Transverse colon (tissue), 4 donors: Measurements from ENCODE around the gene AIG1. TPM values are rescaled to one million over a fixed set of nuclear protein-coding genes. Genes with fewer than 3 reads are reported as not detected.

ENCODE experiments used
- DNase-seq: peaks from one replicate; pipeline ENCODE4 v3.0.0-alpha.2; 2019
- H3K27ac ChIP-seq, 4 donors: fragments of 200-600 bp; sonication (generic); 2 replicates each; pipeline ENCODE4 v1.5.1; 2016 to 2018; ENCODE audit warnings: inconsistent platforms in 4 of 4
- H3K27me3 ChIP-seq: fragments of 200-600 bp; sonication (generic); 2 replicates; pipeline ENCODE4 v1.5.1; 2017; ENCODE audit warnings: inconsistent platforms
- H3K36me3 ChIP-seq, 4 donors: fragments of 200-600 bp; sonication (generic); 2 replicates each; pipeline ENCODE4 v1.5.1; 2017 to 2019; ENCODE audit warnings: inconsistent platforms in 4 of 4
- H3K4me1 ChIP-seq, 4 donors: fragments of 200-600 bp; sonication (generic); 2 replicates each; pipeline ENCODE4 v1.5.1; 2017 to 2020; ENCODE audit warnings: inconsistent platforms in 4 of 4
- H3K4me3 ChIP-seq, 4 donors: fragments of 200-600 bp; sonication (generic); 1 replicate in 1 of 4; 2 replicates in 3 of 4; pipeline versions ENCODE4 v1.5.1 to v1.6.1; 2017 to 2019; ENCODE audit warnings: inconsistent platforms in 4 of 4
- H3K9me3 ChIP-seq, 2 donors: fragments of 200-600 bp; sonication (generic); 2 replicates each; pipeline ENCODE4 v1.5.1; 2017 to 2019; ENCODE audit warnings: inconsistent platforms in 2 of 2
- CTCF ChIP-seq, 5 experiments: fragments of 200-600 bp in 3 of 5; fragments of 450-650 bp in 2 of 5; sonication (generic) in 3 of 5; IDR thresholded peaks; 1 replicate in 2 of 5; 2 replicates in 3 of 5; pipeline ENCODE4 v1.5.1; 2016 to 2017; ENCODE audit warnings: antibody characterized with exemption in 5 of 5, inconsistent platforms in 3 of 5, mild to moderate bottlenecking in 2 of 5, moderate library complexity in 1 of 5
- EP300 ChIP-seq: sonication (generic); formaldehyde crosslinking; IDR thresholded peaks from one replicate; pipeline ENCODE4 v1.6.1; 2017; ENCODE audit warnings: antibody characterized with exemption, low read depth
- POLR2A ChIP-seq: fragments of 450-650 bp; IDR thresholded peaks from one replicate; pipeline ENCODE4 v1.6.1; 2016; ENCODE audit warnings: antibody characterized with exemption, mild to moderate bottlenecking, moderate library complexity
- POLR2AphosphoS5 ChIP-seq, 3 donors: sonication (generic); formaldehyde crosslinking; IDR thresholded peaks; one replicate each; pipeline ENCODE4 v1.6.1; 2016; ENCODE audit warnings: antibody characterized with exemption in 3 of 3
- WGBS, 2 donors: methylation state at CpG; one replicate each; pipeline ENCODE4 v1.1.5; 2018; ENCODE audit warnings: low coverage in 1 of 2; 5-methylcytosine and 5-hydroxymethylcytosine counted together
- in situ Hi-C, 4 donors: fragments of 200-750 bp; cut with MboI; loops; one replicate each; pipeline versions ENCODE4 v1.15.0 to v1.15.1; 2017; ENCODE audit warnings: low sequenced_read_pairs in 3 of 4, low pct_ligation_motif_present in 1 of 4, low pct_unique_long_range_greater_than_20kb in 1 of 4
- intact Hi-C: fragments of 100-400 bp; cut with DNase I; formaldehyde crosslinking; loops from one replicate; pipeline ENCODE4 v1.15.1; 2023; ENCODE audit warnings: low total_unique reads
- total RNA-seq, 4 donors: library from RNA; depleted of rRNA; stranded (reverse); fragments of >200 nt; gene quantifications; one replicate each; pipeline ENCODE4 v1.1.0, GENCODE V29; 2016

AIG1 gene
- total RNA-seq, 4 donors from 2014 or later, result 16.5 to 38.2 (median 21.6) TPM

DNA sequence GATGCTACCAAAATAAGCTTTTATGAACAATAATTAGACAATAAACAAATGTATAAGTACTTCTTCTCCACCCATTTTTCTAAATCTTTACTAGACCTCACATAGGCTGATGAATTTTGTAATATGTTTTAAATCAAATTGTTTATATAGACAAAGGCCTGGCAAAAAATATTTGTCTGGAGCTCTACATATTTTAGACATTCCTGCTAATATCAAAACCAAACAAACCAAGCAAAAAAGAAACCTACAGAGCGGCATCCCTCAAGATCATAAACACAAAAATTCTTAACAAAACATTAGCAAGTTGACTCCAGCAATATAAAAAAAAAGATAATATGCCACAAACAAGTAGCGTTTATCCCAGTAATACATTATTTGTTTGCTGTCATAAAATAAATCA, 302.6 kb downstream of the AIG1 start:
- Histone ChIP-seq H3K4me3 (no peak overlapping the region), H3K4me1 (no peaks in the 10 kb centered on the region), H3K9me3 (no peaks in the 10 kb centered on the region), H3K36me3 (no peaks in the 10 kb centered on the region), H3K27ac (no peak overlapping the region), H3K27me3 (no peaks in the 10 kb centered on the region)
- intact Hi-C loops, result no loop called here
- 55 to 83% methylated on average over 2 of the region's 2 CpGs for WGBS, 2 donors
- in situ Hi-C loops, result no loop called here
- TF ChIP-seq POLR2A, result no peak
- no peak for TF ChIP-seq POLR2AphosphoS5 (IDR thresholded peaks at IDR 0.05)
- no peak for DNase-seq

- DNase-seq, result no peak
- TF ChIP-seq EP300 (no peak), POLR2AphosphoS5 (IDR thresholded peaks at IDR 0.05) (no peak), POLR2A (no peak), CTCF (IDR thresholded peaks at IDR 0.05) (no peak)
- no peak overlapping the region for H3K4me3 ChIP-seq
- in situ Hi-C loops, result no loop called here
- H3K9me3 ChIP-seq, result no peaks in the 10 kb centered on the region
- H3K27ac ChIP-seq, result no peak overlapping the region
- no peaks in the 10 kb centered on the region for H3K4me1 ChIP-seq
- WGBS, 2 donors, result 63 to 79% methylated on average over 2 of the region's 2 CpGs
- no peaks in the 10 kb centered on the region for H3K27me3 ChIP-seq
- intact Hi-C loops, result no loop called here
- H3K36me3 ChIP-seq, result no peaks in the 10 kb centered on the region
Observed at GRCh38 chr6:143368426-143368825, 307.7 kb downstream of the AIG1 start.

- intact Hi-C loops, result no loop called here
- no peak for TF ChIP-seq CTCF (IDR thresholded peaks at IDR 0.05)
- no peak for TF ChIP-seq POLR2AphosphoS5 (IDR thresholded peaks at IDR 0.05)
- TF ChIP-seq EP300, result no peak
- no peak for TF ChIP-seq POLR2A
- in situ Hi-C loops, result no loop called here
- H3K9me3 ChIP-seq, result no peaks in the 10 kb centered on the region
- DNase-seq, result no peak
- H3K4me3 ChIP-seq, result no peak overlapping the region
- H3K4me1 ChIP-seq, result no peaks in the 10 kb centered on the region
- no peaks in the 10 kb centered on the region for H3K27me3 ChIP-seq
- 57 to 64% methylated on average over 3 of the region's 3 CpGs for WGBS, 2 donors
- no peak overlapping the region for H3K27ac ChIP-seq
- H3K36me3 ChIP-seq, result no peaks in the 10 kb centered on the region
Observed at GRCh38 chr6:143369971-143370370, 309.3 kb downstream of the AIG1 start.

- no peaks in the 10 kb centered on the region for H3K4me1 ChIP-seq
- TF ChIP-seq POLR2AphosphoS5 (IDR thresholded peaks at IDR 0.05) (no peak), POLR2A (no peak), EP300 (no peak), CTCF (IDR thresholded peaks at IDR 0.05) (no peak)
- no peak for DNase-seq
Observed at GRCh38 chr6:143370812-143371370, 310.2 kb downstream of the AIG1 start.

More at GRCh38 chr6:143370812-143371370, 310.2 kb downstream of the AIG1 start:
- 75 to 77% methylated on average over 5 of the region's 5 CpGs for WGBS, 2 donors
- Histone ChIP-seq H3K27me3 (no peaks in the 10 kb centered on the region), H3K9me3 (no peaks in the 10 kb centered on the region), H3K27ac (no peak overlapping the region), H3K4me3 (no peak overlapping the region), H3K36me3 (no peaks in the 10 kb centered on the region)
- intact Hi-C loops, result no loop called here
- in situ Hi-C loops, result no loop called here
